Activated CD8-positive, alpha-beta memory T cell treated with anti-CD3 and anti-CD28 coated beads, Interleukin-2, amount 10 ng/mL, durations not matched to agents 7 days and 5 days (primary cell): ENCODE results near the gene GNAO1. TPM values are rescaled to one million over a fixed set of nuclear protein-coding genes. Genes with fewer than 3 reads are reported as not detected.

ENCODE experiments used
- ATAC-seq: fragments of 150-1000 bp; cut with Tn5 transposase; one replicate; pipeline ENCODE4 v1.10.0; 2021; ENCODE audit warnings: moderate library complexity
- CTCF ChIA-PET: fragments of 350-600 bp; sonication (Branson Sonifier 250); formaldehyde crosslinking; loops from one replicate; lab custom pipeline; 2021; ENCODE audit warnings: antibody characterized with exemption; lab: Charles Lee
- DNase-seq: peaks from one replicate; pipeline ENCODE4 v3.0.0-alpha.2; 2020
- H3K27ac Mint-ChIP-seq: one replicate; pipeline ENCODE4 v1.8.0; 2021; ENCODE audit warnings: mild to moderate bottlenecking, mixed read lengths
- H3K27me3 Mint-ChIP-seq: one replicate; pipeline ENCODE4 v1.8.0; 2021; ENCODE audit warnings: mixed read lengths
- H3K36me3 Mint-ChIP-seq: one replicate; pipeline ENCODE4 v1.8.0; 2021; ENCODE audit warnings: mild to moderate bottlenecking, mixed read lengths
- H3K4me1 Mint-ChIP-seq: one replicate; pipeline ENCODE4 v1.8.0; 2021; ENCODE audit warnings: mixed read lengths
- H3K4me3 Mint-ChIP-seq: one replicate; pipeline ENCODE4 v1.8.0; 2021; ENCODE audit warnings: mild to moderate bottlenecking, moderate library complexity, mixed read lengths
- H3K9me3 Mint-ChIP-seq: one replicate; pipeline ENCODE4 v1.8.0; 2022; ENCODE audit warnings: low read depth, mixed read lengths
- total RNA-seq, 2 experiments: library from RNA; stranded (reverse); gene quantifications; one replicate each; pipeline ENCODE4 v1.2.3, GENCODE V29; 2021

Gene GNAO1
- total RNA-seq, 2 experiments from 2014 or later: 1.5 to 4.3 TPM

GRCh38 chr16:56310690-56311089, 119.4 kb downstream of the GNAO1 start:
- CTCF ChIA-PET: no interaction called here
- ATAC-seq (no peak), DNase-seq (no peak)
- Mint-ChIP-seq H3K9me3 (no peaks in the 10 kb centered on the region), H3K36me3 (no peaks in the 10 kb centered on the region), H3K4me3 (no peak overlapping the region), H3K4me1 (no peaks in the 10 kb centered on the region), H3K27me3 (no peaks in the 10 kb centered on the region), H3K27ac (no peak overlapping the region)

DNA sequence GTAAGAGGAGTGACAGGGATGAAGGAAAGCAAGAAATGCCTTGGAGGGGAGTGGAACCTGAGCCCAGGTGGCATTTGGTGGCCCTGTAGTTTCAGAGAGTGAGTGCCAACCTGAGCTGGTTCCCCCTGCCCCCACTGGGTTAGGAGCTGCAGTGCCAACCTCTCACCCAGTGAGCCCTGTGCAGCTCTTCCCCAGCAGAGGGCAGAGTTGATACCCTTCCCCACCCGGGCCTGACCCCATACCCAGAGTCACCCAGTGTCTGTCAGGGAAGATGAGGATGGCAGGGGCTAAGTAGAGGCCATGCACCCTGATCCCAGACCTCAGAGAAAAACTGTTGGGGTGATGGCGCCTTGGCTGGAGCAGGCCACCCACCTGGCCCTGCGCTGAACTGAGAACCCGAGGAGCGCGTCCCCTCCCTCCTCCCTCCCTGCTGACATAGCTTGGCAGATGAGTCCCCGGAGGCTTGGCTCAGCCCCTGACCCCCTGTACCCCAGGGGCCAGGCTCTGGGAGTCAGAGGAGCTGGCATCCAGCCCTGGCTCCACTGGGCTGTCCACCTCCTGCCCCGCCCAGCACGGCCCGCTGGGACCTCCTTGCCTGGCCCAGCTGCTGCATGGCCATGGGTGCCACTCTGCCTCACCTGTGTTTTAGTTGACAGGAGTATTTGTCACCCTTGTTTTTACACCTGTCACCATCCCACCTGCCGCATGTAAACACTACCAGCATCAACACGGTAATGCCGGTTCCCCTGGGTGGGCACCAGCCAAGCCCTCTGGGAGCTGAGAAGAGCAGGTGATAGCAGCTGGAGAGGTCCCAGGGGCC, 120.1 kb downstream of the GNAO1 start:
- H3K4me1 Mint-ChIP-seq: no peaks in the 10 kb centered on the region
- H3K27ac Mint-ChIP-seq: no peak overlapping the region
- no peaks in the 10 kb centered on the region for H3K36me3 Mint-ChIP-seq
- peaks cover 1% of the 10 kb centered on the region for H3K27me3 Mint-ChIP-seq
- CTCF ChIA-PET: no interaction called here
- DNase-seq: no peak
- H3K4me3 Mint-ChIP-seq: no peak overlapping the region
- ATAC-seq: peak; percentile 20
- H3K9me3 Mint-ChIP-seq: no peaks in the 10 kb centered on the region

- CTCF ChIA-PET: no interaction called here
- H3K4me1 Mint-ChIP-seq: no peaks in the 10 kb centered on the region
- ATAC-seq (no peak), DNase-seq (no peak)
- H3K27me3 Mint-ChIP-seq: peaks cover 3% of the 10 kb centered on the region
- H3K27ac Mint-ChIP-seq: no peak overlapping the region
- H3K4me3 Mint-ChIP-seq: no peak overlapping the region
- no peaks in the 10 kb centered on the region for H3K36me3 Mint-ChIP-seq
- no peaks in the 10 kb centered on the region for H3K9me3 Mint-ChIP-seq
Observed at GRCh38 chr16:56312028-56312300, 120.7 kb downstream of the GNAO1 start.

DNA sequence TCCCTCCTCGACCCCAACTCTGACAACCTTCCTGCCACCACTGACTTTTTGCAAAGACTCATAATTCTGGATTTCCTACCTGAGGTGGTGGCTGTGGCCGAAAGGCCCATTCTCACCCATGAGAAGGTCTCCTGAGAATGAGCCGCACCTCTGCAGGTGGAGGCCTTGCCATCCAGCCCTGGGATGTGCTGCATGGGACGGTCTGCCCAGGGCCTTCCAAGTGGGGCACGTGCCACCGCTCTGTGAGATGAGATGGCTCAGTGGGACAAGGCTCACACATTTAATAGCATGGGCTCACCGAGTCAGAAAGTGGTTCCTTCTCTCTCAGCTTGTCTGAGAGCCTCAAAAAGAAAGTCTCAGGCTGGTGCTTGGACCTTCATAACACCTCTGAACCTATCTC, 121.3 kb downstream of the GNAO1 start:
- peaks cover 6% of the 10 kb centered on the region for H3K27me3 Mint-ChIP-seq
- ATAC-seq (no peak), DNase-seq (no peak)
- no peaks in the 10 kb centered on the region for H3K9me3 Mint-ChIP-seq
- H3K4me1 Mint-ChIP-seq: no peaks in the 10 kb centered on the region
- H3K4me3 Mint-ChIP-seq: no peak overlapping the region
- no peaks in the 10 kb centered on the region for H3K36me3 Mint-ChIP-seq
- CTCF ChIA-PET: no interaction called here
- H3K27ac Mint-ChIP-seq: no peak overlapping the region

- DNase-seq (no peak), ATAC-seq (no peak)
- Mint-ChIP-seq H3K4me3 (no peak overlapping the region), H3K27me3 (peaks cover 7% of the 10 kb centered on the region), H3K4me1 (no peaks in the 10 kb centered on the region), H3K36me3 (no peaks in the 10 kb centered on the region), H3K9me3 (no peaks in the 10 kb centered on the region), H3K27ac (no peak overlapping the region)
- CTCF ChIA-PET: interaction anchor here (0.8 kb wide), 1 partner anchor 370 kb away, joined by 4 read pairs; no protein-coding TSS in a partner anchor
Observed at GRCh38 chr16:56314244-56314850, 123.1 kb downstream of the GNAO1 start.

GRCh38 chr16:56315955-56316354, 124.7 kb downstream of the GNAO1 start:
- Mint-ChIP-seq H3K27me3 (peaks cover 7% of the 10 kb centered on the region), H3K4me1 (no peaks in the 10 kb centered on the region), H3K9me3 (no peaks in the 10 kb centered on the region), H3K36me3 (no peaks in the 10 kb centered on the region), H3K27ac (no peak overlapping the region), H3K4me3 (no peak overlapping the region)
- ATAC-seq (no peak), DNase-seq (no peak)
- CTCF ChIA-PET: no interaction called here

- Mint-ChIP-seq H3K27ac (no peak overlapping the region), H3K36me3 (no peaks in the 10 kb centered on the region), H3K27me3 (peaks cover 7% of the 10 kb centered on the region), H3K4me1 (no peaks in the 10 kb centered on the region), H3K4me3 (no peak overlapping the region), H3K9me3 (no peaks in the 10 kb centered on the region)
- no peak for DNase-seq
- no peak for ATAC-seq
- CTCF ChIA-PET: interaction anchor here (2.9 to 3.5 kb wide), 2 partner anchors 13 to 372 kb away, joined by 13 to 36 read pairs; no protein-coding TSS in a partner anchor
Observed at GRCh38 chr16:56316545-56316944, 125.3 kb downstream of the GNAO1 start.

DNA sequence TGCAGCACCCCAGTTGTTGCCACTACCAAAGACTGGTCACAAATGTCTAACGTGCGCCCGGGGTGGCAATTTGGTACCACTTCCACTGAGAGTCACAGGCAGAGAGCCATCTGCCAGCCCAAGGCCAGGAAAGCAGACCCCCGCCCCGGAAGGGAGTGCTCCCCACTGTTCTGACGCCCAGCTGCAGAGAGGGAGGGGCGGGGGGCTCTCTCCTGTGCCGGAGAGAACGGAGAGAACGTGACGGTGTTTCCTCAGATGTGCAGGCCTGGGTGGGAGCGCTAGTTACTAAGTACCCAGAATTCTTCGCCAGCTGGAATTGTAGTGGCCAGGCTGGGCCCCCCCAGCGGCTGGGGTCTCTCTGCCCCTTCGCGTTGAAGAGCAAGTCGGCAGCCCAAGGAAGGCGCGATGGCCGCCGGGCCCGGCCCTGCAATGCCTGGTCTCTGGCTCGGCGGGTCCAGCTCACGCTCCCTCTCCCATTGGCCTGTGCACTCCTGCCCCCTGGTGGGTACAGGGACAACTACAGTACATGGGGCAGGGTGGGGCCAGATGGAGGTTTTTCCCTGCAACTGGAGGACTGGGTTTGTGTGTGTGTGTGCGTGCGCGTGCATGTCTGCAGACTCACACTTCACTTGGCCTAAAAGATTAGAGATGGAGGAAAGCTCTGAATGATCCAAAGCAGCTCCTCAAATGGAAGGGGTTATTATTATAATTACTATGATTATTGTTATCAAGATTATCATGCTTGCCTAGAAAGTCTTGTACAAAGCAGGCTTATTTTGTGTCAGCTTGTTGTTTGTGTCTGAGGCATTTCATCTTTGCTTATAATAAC, 126.9 kb downstream of the GNAO1 start:
- H3K27ac Mint-ChIP-seq: no peak overlapping the region
- no peaks in the 10 kb centered on the region for H3K9me3 Mint-ChIP-seq
- ATAC-seq: peak; percentile 98
- peaks cover 7% of the 10 kb centered on the region for H3K27me3 Mint-ChIP-seq
- H3K4me3 Mint-ChIP-seq: no peak overlapping the region
- H3K36me3 Mint-ChIP-seq: no peaks in the 10 kb centered on the region
- no peaks in the 10 kb centered on the region for H3K4me1 Mint-ChIP-seq
- peak; percentile 81 for DNase-seq
- CTCF ChIA-PET: interaction anchor here (0.6 to 3.5 kb wide), 33 partner anchors 9 to 853 kb away, joined by 3 to 36 read pairs (median 4); partner anchors contain the start of gene GNAO1

GRCh38 chr16:56318827-56319140, 127.5 kb downstream of the GNAO1 start:
- no peaks in the 10 kb centered on the region for H3K36me3 Mint-ChIP-seq
- CTCF ChIA-PET: interaction anchor here (0.8 to 3.5 kb wide), 29 partner anchors 8 to 854 kb away, joined by 3 to 36 read pairs (median 5); partner anchors contain the start of gene GNAO1
- H3K4me1 Mint-ChIP-seq: no peaks in the 10 kb centered on the region
- ATAC-seq (no peak), DNase-seq (no peak)
- H3K4me3 Mint-ChIP-seq: no peak overlapping the region
- H3K27ac Mint-ChIP-seq: no peak overlapping the region
- H3K9me3 Mint-ChIP-seq: no peaks in the 10 kb centered on the region
- H3K27me3 Mint-ChIP-seq: peaks cover 7% of the 10 kb centered on the region

DNA sequence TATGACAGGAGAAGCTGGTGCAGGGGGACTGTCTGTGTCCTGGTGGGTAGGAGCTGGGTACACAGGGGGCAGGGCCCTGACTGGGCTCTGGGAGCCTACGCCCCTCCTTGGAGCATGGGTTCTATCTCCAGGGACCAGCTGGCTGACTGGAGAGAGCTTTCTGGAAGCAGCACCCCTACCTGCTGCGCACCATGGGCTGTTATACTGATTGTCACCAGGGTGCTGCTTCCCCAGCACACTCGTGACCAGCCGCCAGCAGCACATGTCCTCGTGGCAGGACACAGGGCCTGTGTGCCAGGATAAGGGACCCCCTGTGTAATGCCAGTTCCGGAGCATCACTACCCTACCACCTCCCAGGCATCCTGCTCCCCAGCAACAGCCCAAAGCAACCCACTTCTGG, 128.1 kb downstream of the GNAO1 start:
- DNase-seq (no peak), ATAC-seq (no peak)
- Mint-ChIP-seq H3K9me3 (no peaks in the 10 kb centered on the region), H3K27me3 (peaks cover 7% of the 10 kb centered on the region), H3K27ac (no peak overlapping the region), H3K36me3 (no peaks in the 10 kb centered on the region), H3K4me3 (no peak overlapping the region), H3K4me1 (no peaks in the 10 kb centered on the region)
- CTCF ChIA-PET: interaction anchor here (0.7 to 3.5 kb wide), 13 partner anchors 7 to 854 kb away, joined by 3 to 36 read pairs (median 7); no protein-coding TSS in a partner anchor

DNA sequence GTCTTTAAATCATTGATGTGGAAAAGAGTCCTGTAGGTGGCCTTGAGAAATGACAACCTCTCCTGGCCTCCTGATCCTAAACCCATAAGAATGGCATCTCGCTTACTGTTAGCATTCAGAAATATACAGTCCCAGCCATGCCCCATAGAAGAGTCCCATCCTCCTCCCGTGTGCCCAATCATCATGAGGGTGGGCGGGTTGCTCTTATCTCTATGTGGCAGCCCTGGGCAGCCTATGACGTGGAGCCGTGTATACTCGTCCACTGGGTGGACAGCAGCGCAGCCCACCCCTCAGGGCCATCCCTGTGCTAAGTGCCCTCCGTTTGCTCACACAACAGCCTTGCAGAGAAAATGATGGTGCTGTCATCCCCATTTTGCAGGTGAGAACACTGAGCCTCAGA, 128.8 kb downstream of the GNAO1 start:
- Mint-ChIP-seq H3K36me3 (no peaks in the 10 kb centered on the region), H3K27ac (no peak overlapping the region)
- CTCF ChIA-PET: interaction anchor here (0.7 to 3.5 kb wide), 5 partner anchors 37 to 855 kb away, joined by 3 to 36 read pairs (median 13); no protein-coding TSS in a partner anchor

DNA sequence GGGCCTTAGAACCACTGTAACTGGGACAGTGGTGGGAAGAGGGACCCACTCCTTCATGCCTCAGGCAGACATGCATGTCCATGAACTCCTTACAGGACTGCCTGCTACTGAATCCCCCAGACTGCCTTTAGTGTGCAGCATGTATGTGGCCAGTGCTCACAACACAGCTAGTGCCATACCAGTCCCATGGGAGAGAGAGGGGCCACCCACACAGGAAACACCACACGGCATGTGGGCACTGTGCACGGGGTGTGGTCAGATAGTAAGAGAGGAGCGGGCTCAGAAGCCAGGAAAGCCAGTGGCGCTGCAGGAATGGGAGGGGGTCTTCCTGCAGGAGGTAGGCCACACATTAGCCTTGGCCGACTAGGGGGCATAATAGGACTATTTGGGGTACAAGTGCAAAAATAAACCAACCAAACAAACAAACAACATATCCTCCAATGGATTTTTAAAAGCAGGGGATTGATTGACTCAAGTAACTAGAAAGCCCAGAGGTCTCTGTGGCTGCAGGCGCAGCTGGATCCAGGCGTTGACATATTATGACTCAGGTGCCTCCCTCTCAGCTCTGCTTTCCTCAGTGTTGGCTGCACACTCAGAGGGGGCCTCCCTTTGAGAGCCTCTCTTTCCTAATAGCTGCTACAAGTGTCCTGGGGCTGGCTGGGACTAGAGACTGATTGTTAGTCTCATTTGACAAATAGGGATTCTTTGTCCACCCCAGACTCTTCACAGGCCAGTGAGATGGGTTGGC, 129.7 kb downstream of the GNAO1 start:
- Mint-ChIP-seq H3K27ac (no peak overlapping the region), H3K4me3 (no peak overlapping the region), H3K36me3 (no peaks in the 10 kb centered on the region), H3K27me3 (peaks cover 7% of the 10 kb centered on the region), H3K4me1 (no peaks in the 10 kb centered on the region), H3K9me3 (no peaks in the 10 kb centered on the region)
- CTCF ChIA-PET: interaction anchor here (0.9 to 1.4 kb wide), 2 partner anchors 14 to 377 kb away, joined by 3 read pairs; no protein-coding TSS in a partner anchor
- ATAC-seq (no peak), DNase-seq (no peak)

More for the DNA sequence above, 128.8 kb downstream of the GNAO1 start:
- ATAC-seq (no peak), DNase-seq (no peak)
- Mint-ChIP-seq H3K9me3 (no peaks in the 10 kb centered on the region), H3K27me3 (peaks cover 7% of the 10 kb centered on the region), H3K4me3 (no peak overlapping the region), H3K4me1 (no peaks in the 10 kb centered on the region)

- ATAC-seq (no peak), DNase-seq (no peak)
- no peaks in the 10 kb centered on the region for H3K9me3 Mint-ChIP-seq
- peaks cover 4% of the 10 kb centered on the region for H3K27me3 Mint-ChIP-seq
- H3K4me3 Mint-ChIP-seq: no peak overlapping the region
- H3K36me3 Mint-ChIP-seq: no peaks in the 10 kb centered on the region
- no peak overlapping the region for H3K27ac Mint-ChIP-seq
- H3K4me1 Mint-ChIP-seq: peaks cover 3% of the 10 kb centered on the region
- CTCF ChIA-PET: interaction anchor here (1.4 kb wide), 1 partner anchor 14 kb away, joined by 3 read pairs; no protein-coding TSS in a partner anchor
Observed at GRCh38 chr16:56321571-56321970, 130.3 kb downstream of the GNAO1 start.
